ENCODE results near the gene BAD. TPM values are rescaled to one million over a fixed set of nuclear protein-coding genes. Genes with fewer than 3 reads are reported as not detected.

The BAD gene
- total and polyA plus RNA-seq, 10 of the 15 experiments (the other 5 are each of a cell fraction or from before 2014, with no cell fraction given), result 1.5 to 67.2 (median 39.6) TPM

DNA sequence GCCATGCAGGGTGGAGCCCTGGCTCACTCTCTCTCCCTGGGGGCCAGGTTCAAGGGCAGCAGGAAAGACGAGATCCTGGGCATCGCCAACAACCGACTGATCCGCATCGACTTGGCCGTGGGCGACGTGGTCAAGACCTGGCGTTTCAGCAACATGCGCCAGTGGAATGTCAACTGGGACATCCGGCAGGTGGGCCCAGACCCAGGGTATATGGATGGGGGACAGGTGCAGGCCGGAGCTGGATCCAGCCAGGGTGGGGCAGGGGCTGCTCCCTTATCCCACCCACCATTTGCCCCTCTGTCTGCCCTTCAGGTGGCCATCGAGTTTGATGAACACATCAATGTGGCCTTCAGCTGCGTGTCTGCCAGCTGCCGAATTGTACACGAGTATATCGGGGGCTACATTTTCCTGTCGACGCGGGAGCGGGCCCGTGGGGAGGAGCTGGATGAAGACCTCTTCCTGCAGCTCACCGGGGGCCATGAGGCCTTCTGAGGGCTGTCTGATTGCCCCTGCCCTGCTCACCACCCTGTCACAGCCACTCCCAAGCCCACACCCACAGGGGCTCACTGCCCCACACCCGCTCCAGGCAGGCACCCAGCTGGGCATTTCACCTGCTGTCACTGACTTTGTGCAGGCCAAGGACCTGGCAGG lies 61.3 kb downstream of the BAD start:
- Histone ChIP-seq H3K27me3 (replicated peaks in 1 of 2; ENCODE audit: control insufficient read depth in 2 of 2, insufficient read depth in 2 of 2, low read length in 1 of 2) (no peaks in the 10 kb centered on the region), H2AFZ (ENCODE audit: control insufficient read depth, low read depth, low read length) (no peak overlapping the region), H3K36me3 (ENCODE audit: control insufficient read depth in 2 of 2, insufficient read depth in 2 of 2, low read length in 1 of 2) (peaks cover 21 to 27% of the 10 kb centered on the region in 2 experiments), H3K4me3 (no peak overlapping the region), H3K79me2 (ENCODE audit: control insufficient read depth, insufficient read depth, low read length) (peaks cover 29% of the 10 kb centered on the region), H3K9me3 (replicated peaks; ENCODE audit: control insufficient read depth, insufficient read depth, low read length) (no peaks in the 10 kb centered on the region), H3K4me2 (ENCODE audit: control insufficient read depth, insufficient read depth) (no peak overlapping the region), H3K9ac (ENCODE audit: control insufficient read depth, insufficient read depth, low read length) (no peak overlapping the region), H3K4me1 (ENCODE audit: control insufficient read depth, insufficient read depth, low read length) (peaks cover 7% of the 10 kb centered on the region), H4K20me1 (ENCODE audit: control insufficient read depth, insufficient read depth) (no peaks in the 10 kb centered on the region), H3K27ac (ENCODE audit: control insufficient read depth, insufficient read depth) (no peak overlapping the region)
- WGBS (ENCODE audit: insufficient coverage, insufficient replicate concordance, low lambda C conversion rate, missing lambda C conversion rate), result 91% methylated on average over 24 of the region's 24 CpGs
- ChIA-PET CTCF (interaction anchor here (0.6 to 5.0 kb wide), 4 partner anchors 17 to 37 kb away, joined by 3 to 59 read pairs (median 4); partner anchors contain the start of genes FERMT3, PPP1R14B and STIP1), RAD21 (ENCODE audit: unreplicated experiment) (interaction anchor here (1.4 to 1.6 kb wide), 2 partner anchors 16 to 18 kb away, joined by 5 to 6 read pairs; no protein-coding TSS in a partner anchor), SMC1A (ENCODE audit: uncharacterized antibody, unreplicated experiment) (interaction anchor here (0.8 to 5.4 kb wide), 2 partner anchors 17 to 47 kb away, joined by 3 to 56 read pairs; partner anchors contain the start of gene FERMT3), POLR2A (interaction anchor here (1.4 to 9.7 kb wide), 6 partner anchors 7 to 82 kb away, joined by 5 to 85 read pairs (median 6); partner anchors contain the start of genes ESRRA, FERMT3, FKBP2 and PPP1R14B)
- DNase-seq (ENCODE audit: low read depth, low spot score), result no peak
- FAIRE-seq, result no peak
- BruUV-seq (replicated peaks), result TSS peak; percentile 44
- in situ Hi-C loops (cut with MboI), result no loop called here
- no peak for ATAC-seq
- intact Hi-C loops (cut with micrococcal nuclease; ENCODE audit: unreplicated experiment), result no loop called here
- TF ChIP-seq ZNF592 (IDR thresholded peaks at IDR 0.05) (no peak), STAT3 (IDR thresholded peaks at IDR 0.05; ENCODE audit: low read depth, low read length) (no peak), TCF7 (IDR thresholded peaks at IDR 0.05; ENCODE audit: borderline replicate concordance) (no peak), CBX3 (IDR thresholded peaks at IDR 0.05; ENCODE audit: borderline replicate concordance, low read depth) (no peak), POU2F2 (IDR thresholded peaks at IDR 0.05; ENCODE audit: borderline replicate concordance, low read depth, low read length) (no peak), GATAD2B (conservative IDR thresholded peaks at IDR 0.05; ENCODE audit: low read depth) (no peak), SPI1 (IDR thresholded peaks at IDR 0.05; ENCODE audit: borderline replicate concordance, insufficient read depth, low read depth, low read length) (no peak), POLR2AphosphoS2 (IDR thresholded peaks at IDR 0.05; ENCODE audit: low read depth, low read length) (0 out of 2 replicates have a peak, but pooled peaks have one; percentile 69), TCF3 (IDR thresholded peaks at IDR 0.05; ENCODE audit: borderline replicate concordance, insufficient read depth, low read depth, low read length) (0 out of 2 replicates have a peak, but pooled peaks have one; percentile 12), SIX5 (IDR thresholded peaks at IDR 0.05; ENCODE audit: low read depth, low read length, severe bottlenecking) (no peak), NR2C2 (IDR thresholded peaks at IDR 0.05; ENCODE audit: borderline replicate concordance, control insufficient read depth, insufficient read length, low read depth) (no peak), NKRF (conservative IDR thresholded peaks at IDR 0.05) (no peak), NR2C1 (IDR thresholded peaks at IDR 0.05) (no peak)
- TF ChIP-seq, protein P1, sequence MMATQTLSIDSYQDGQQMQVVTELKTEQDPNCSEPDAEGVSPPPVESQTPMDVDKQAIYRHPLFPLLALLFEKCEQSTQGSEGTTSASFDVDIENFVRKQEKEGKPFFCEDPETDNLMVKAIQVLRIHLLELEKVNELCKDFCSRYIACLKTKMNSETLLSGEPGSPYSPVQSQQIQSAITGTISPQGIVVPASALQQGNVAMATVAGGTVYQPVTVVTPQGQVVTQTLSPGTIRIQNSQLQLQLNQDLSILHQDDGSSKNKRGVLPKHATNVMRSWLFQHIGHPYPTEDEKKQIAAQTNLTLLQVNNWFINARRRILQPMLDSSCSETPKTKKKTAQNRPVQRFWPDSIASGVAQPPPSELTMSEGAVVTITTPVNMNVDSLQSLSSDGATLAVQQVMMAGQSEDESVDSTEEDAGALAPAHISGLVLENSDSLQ (IDR thresholded peaks at IDR 0.05), result no peak
- TF ChIP-seq, protein P2, sequence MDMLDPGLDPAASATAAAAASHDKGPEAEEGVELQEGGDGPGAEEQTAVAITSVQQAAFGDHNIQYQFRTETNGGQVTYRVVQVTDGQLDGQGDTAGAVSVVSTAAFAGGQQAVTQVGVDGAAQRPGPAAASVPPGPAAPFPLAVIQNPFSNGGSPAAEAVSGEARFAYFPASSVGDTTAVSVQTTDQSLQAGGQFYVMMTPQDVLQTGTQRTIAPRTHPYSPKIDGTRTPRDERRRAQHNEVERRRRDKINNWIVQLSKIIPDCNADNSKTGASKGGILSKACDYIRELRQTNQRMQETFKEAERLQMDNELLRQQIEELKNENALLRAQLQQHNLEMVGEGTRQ (IDR thresholded peaks at IDR 0.05; ENCODE audit: borderline replicate concordance, low read depth, low read length), result no peak
